Peyer's patch (tissue), 4 donors: ENCODE results near the gene BRMS1.

Experiments used
- CTCF ChIP-seq, 6 experiments: fragments of 450-650 bp in 4 of 6; fragments of 200-600 bp in 2 of 6; sonication (generic) in 1 of 6; IDR thresholded peaks; one replicate each; pipeline ENCODE4 v1.5.1; 2017 to 2019; ENCODE audit warnings: antibody characterized with exemption in 6 of 6, mild to moderate bottlenecking in 3 of 6, moderate library complexity in 1 of 6
- POLR2A ChIP-seq, 2 donors: fragments of 450-650 bp; IDR thresholded peaks; one replicate each; pipeline ENCODE4 v1.5.1; 2017; ENCODE audit warnings: antibody characterized with exemption in 2 of 2, mild to moderate bottlenecking in 2 of 2, moderate library complexity in 2 of 2

- TF ChIP-seq CTCF (IDR thresholded peaks at IDR 0.05) (no peak), POLR2A (IDR thresholded peaks at IDR 0.05) (no peak)
Observed at GRCh38 chr11:66334605-66335442, 10.1 kb downstream of the BRMS1 start.
